Neural progenitor cell (in vitro differentiated cells): ENCODE data around the gene TMEM179. TPM values are rescaled to one million over a fixed set of nuclear protein-coding genes. Genes with fewer than 3 reads are reported as not detected.
A peak's percentile ranks its signal among the peaks of the same experiment; 100 is the strongest.

Experiments
- DNase-seq: peaks from one replicate; pipeline ENCODE4 v3.0.0-alpha.2; 2016; ENCODE audit warnings: low spot score
- H2AFZ ChIP-seq: fragments of 200-600 bp; sonication (generic); replicated peaks from 2 replicates; pipeline ENCODE4 v1.6.1; 2016; ENCODE audit warnings: antibody characterized with exemption
- H3F3A ChIP-seq: fragments of 200-600 bp; sonication (generic); 2 replicates; pipeline ENCODE4 v1.6.1; 2016; ENCODE audit warnings: antibody characterized with exemption, low read depth
- H3K27ac ChIP-seq: fragments of 200-600 bp; sonication (generic); 2 replicates; pipeline ENCODE4 v1.5.1; 2016; ENCODE audit warnings: mild to moderate bottlenecking
- H3K27me3 ChIP-seq: fragments of 200-600 bp; sonication (generic); 2 replicates; pipeline ENCODE4 v1.6.1; 2016; ENCODE audit warnings: mild to moderate bottlenecking, moderate library complexity
- H3K36me3 ChIP-seq: fragments of 200-600 bp; sonication (generic); 2 replicates; pipeline ENCODE4 v1.5.1; 2016
- H3K4me1 ChIP-seq: fragments of 200-600 bp; sonication (generic); 2 replicates; pipeline ENCODE4 v1.6.1; 2016; ENCODE audit warnings: mixed run types
- H3K4me2 ChIP-seq: fragments of 200-600 bp; sonication (generic); 2 replicates; pipeline ENCODE4 v1.6.1; 2016
- H3K4me3 ChIP-seq: fragments of 200-600 bp; sonication (generic); 2 replicates; pipeline ENCODE4 v1.5.1; 2016
- H3K79me2 ChIP-seq: fragments of 200-600 bp; sonication (generic); 2 replicates; pipeline ENCODE4 v1.6.1; 2016; ENCODE audit warnings: low read depth
- H3K9ac ChIP-seq: fragments of 200-600 bp; sonication (generic); 2 replicates; pipeline ENCODE4 v1.6.1; 2016
- H3K9me3 ChIP-seq: fragments of 200-600 bp; sonication (generic); 2 replicates; pipeline ENCODE4 v1.5.1; 2016; ENCODE audit warnings: low read depth
- H4K20me1 ChIP-seq: fragments of 200-600 bp; sonication (generic); 2 replicates; pipeline ENCODE4 v1.6.1; 2016; ENCODE audit warnings: low read depth
- H3K27ac Mint-ChIP-seq: 3 replicates; pipeline ENCODE4 v1.8.0; 2021; ENCODE audit warnings: mixed read lengths
- H3K27me3 Mint-ChIP-seq: 2 replicates; pipeline ENCODE4 v1.8.0; 2022; ENCODE audit warnings: low read depth, mild to moderate bottlenecking, inconsistent platforms, moderate library complexity, mixed read lengths; ENCODE audit not compliant: insufficient read depth
- H3K36me3 Mint-ChIP-seq: 3 replicates; pipeline ENCODE4 v1.8.0; 2021; ENCODE audit warnings: mixed read lengths
- H3K4me1 Mint-ChIP-seq: 3 replicates; pipeline ENCODE4 v1.8.0; 2021; ENCODE audit warnings: mixed read lengths
- H3K4me3 Mint-ChIP-seq: 3 replicates; pipeline ENCODE4 v1.8.0; 2021; ENCODE audit warnings: mild to moderate bottlenecking, moderate library complexity, mixed read lengths
- H3K9me3 Mint-ChIP-seq: 3 replicates; pipeline ENCODE4 v1.8.0; 2020; ENCODE audit warnings: mixed read lengths
- EZH2 ChIP-seq: fragments of 200-600 bp; sonication (generic); IDR thresholded peaks from 2 replicates; pipeline ENCODE4 v1.6.1; 2017; ENCODE audit warnings: antibody characterized with exemption, mild to moderate bottlenecking, moderate library complexity
- EZH2phosphoT487 ChIP-seq: fragments of 200-600 bp; sonication (generic); IDR thresholded peaks from 2 replicates; pipeline ENCODE4 v1.6.1; 2017; ENCODE audit warnings: antibody characterized with exemption
- total RNA-seq: library from RNA; depleted of rRNA; stranded (reverse); fragments of >200 nt; gene quantifications from 2 replicates; pipeline ENCODE4 v1.2.3, GENCODE V29; 2015; ENCODE audit warnings: low replicate concordance
- TF ChIP-seq, protein P1 (sequence below): fragments of 200-600 bp; sonication (generic); IDR thresholded peaks from 2 replicates; pipeline ENCODE4 v1.5.1; 2017; ENCODE audit warnings: antibody characterized with exemption, mild to moderate bottlenecking

TMEM179 gene
- total RNA-seq, 1 donor from 2014 or later, result 0.77 TPM

GRCh38 chr14:104554608-104555429 is 49.8 kb downstream of the TMEM179 start:
- no peak overlapping the region for H2AFZ ChIP-seq
- no peaks in the 10 kb centered on the region for H3K36me3 ChIP-seq
- no peaks in the 10 kb centered on the region for H3K9me3 ChIP-seq
- no peaks in the 10 kb centered on the region for H3K36me3 Mint-ChIP-seq
- H3K9ac ChIP-seq, result no peak overlapping the region
- H4K20me1 ChIP-seq, result no peaks in the 10 kb centered on the region
- no peaks in the 10 kb centered on the region for H3K79me2 ChIP-seq
- H3K27me3 ChIP-seq, result no peaks in the 10 kb centered on the region
- no peak for DNase-seq
- TF ChIP-seq EZH2 (no peak), EZH2phosphoT487 (no peak)
- TF ChIP-seq, protein P1, sequence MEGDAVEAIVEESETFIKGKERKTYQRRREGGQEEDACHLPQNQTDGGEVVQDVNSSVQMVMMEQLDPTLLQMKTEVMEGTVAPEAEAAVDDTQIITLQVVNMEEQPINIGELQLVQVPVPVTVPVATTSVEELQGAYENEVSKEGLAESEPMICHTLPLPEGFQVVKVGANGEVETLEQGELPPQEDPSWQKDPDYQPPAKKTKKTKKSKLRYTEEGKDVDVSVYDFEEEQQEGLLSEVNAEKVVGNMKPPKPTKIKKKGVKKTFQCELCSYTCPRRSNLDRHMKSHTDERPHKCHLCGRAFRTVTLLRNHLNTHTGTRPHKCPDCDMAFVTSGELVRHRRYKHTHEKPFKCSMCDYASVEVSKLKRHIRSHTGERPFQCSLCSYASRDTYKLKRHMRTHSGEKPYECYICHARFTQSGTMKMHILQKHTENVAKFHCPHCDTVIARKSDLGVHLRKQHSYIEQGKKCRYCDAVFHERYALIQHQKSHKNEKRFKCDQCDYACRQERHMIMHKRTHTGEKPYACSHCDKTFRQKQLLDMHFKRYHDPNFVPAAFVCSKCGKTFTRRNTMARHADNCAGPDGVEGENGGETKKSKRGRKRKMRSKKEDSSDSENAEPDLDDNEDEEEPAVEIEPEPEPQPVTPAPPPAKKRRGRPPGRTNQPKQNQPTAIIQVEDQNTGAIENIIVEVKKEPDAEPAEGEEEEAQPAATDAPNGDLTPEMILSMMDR, result no peak
- H3K4me2 ChIP-seq, result no peak overlapping the region
- H3K4me3 ChIP-seq, result no peak overlapping the region
- H3K4me3 Mint-ChIP-seq, result no peak overlapping the region
- H3K4me1 Mint-ChIP-seq, result peaks cover 8% of the 10 kb centered on the region
- no peak overlapping the region for H3K27ac ChIP-seq
- peaks cover 6% of the 10 kb centered on the region for H3K27me3 Mint-ChIP-seq
- no peaks in the 10 kb centered on the region for H3F3A ChIP-seq
- no peak overlapping the region for H3K27ac Mint-ChIP-seq
- H3K4me1 ChIP-seq, result no peaks in the 10 kb centered on the region
- H3K9me3 Mint-ChIP-seq, result no peaks in the 10 kb centered on the region

DNA sequence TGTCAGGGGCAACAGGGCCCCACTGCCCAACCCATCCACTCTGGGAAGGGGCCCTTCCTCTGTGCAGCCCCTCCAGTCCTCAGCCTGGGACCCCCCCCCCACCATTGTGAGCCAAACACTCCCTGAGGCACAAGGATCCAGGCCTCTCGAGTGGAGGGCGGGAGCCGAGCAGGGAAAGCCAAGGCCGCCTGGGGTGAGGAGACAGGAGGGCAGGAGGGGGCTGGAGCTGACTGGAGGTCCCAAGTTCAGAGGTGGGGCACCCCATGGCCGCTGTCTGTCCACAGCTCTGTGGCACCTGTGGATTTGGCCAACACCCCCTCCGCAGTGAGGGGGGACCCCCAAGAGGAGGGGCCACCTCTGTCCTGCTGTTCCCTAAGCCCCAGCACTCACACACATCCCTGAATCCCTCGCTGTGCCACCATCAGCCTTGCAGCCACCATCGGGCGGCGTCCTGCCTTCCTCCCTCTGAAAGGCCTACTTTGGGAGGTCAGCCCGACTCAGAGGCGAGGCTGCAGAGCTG is 50.4 kb downstream of the TMEM179 start:
- H3K4me1 ChIP-seq, result no peaks in the 10 kb centered on the region
- no peak overlapping the region for H3K9ac ChIP-seq
- no peak overlapping the region for H2AFZ ChIP-seq
- H3K9me3 Mint-ChIP-seq, result no peaks in the 10 kb centered on the region
- H3K27ac Mint-ChIP-seq, result no peak overlapping the region
- H4K20me1 ChIP-seq, result no peaks in the 10 kb centered on the region
- no peak overlapping the region for H3K4me3 Mint-ChIP-seq
- no peaks in the 10 kb centered on the region for H3K9me3 ChIP-seq
- H3K27me3 Mint-ChIP-seq, result peaks cover 6% of the 10 kb centered on the region
- H3K36me3 ChIP-seq, result no peaks in the 10 kb centered on the region
- H3F3A ChIP-seq, result no peaks in the 10 kb centered on the region
- H3K79me2 ChIP-seq, result no peaks in the 10 kb centered on the region
- TF ChIP-seq, protein P1, result no peak
- TF ChIP-seq EZH2 (no peak), EZH2phosphoT487 (no peak)
- no peaks in the 10 kb centered on the region for H3K36me3 Mint-ChIP-seq
- DNase-seq, result no peak
- H3K4me2 ChIP-seq, result no peak overlapping the region
- H3K27me3 ChIP-seq, result no peaks in the 10 kb centered on the region
- no peak overlapping the region for H3K4me3 ChIP-seq
- H3K4me1 Mint-ChIP-seq, result peaks cover 8% of the 10 kb centered on the region
- no peak overlapping the region for H3K27ac ChIP-seq

GRCh38 chr14:104553166-104554087 is 51.1 kb downstream of the TMEM179 start:
- H2AFZ ChIP-seq, result no peak overlapping the region
- no peaks in the 10 kb centered on the region for H3F3A ChIP-seq
- no peak for TF ChIP-seq EZH2
- TF ChIP-seq EZH2phosphoT487, result no peak
- TF ChIP-seq, protein P1, result no peak
- no peaks in the 10 kb centered on the region for H3K36me3 Mint-ChIP-seq
- H3K9ac ChIP-seq, result no peak overlapping the region
- peaks cover 8% of the 10 kb centered on the region for H3K4me1 Mint-ChIP-seq
- no peak overlapping the region for H3K4me2 ChIP-seq
- no peaks in the 10 kb centered on the region for H3K9me3 ChIP-seq
- H3K9me3 Mint-ChIP-seq, result no peaks in the 10 kb centered on the region
- no peak overlapping the region for H3K27ac Mint-ChIP-seq
- no peak for DNase-seq
- peaks cover 5% of the 10 kb centered on the region for H3K27me3 Mint-ChIP-seq
- H4K20me1 ChIP-seq, result no peaks in the 10 kb centered on the region
- H3K4me1 ChIP-seq, result no peaks in the 10 kb centered on the region
- H3K79me2 ChIP-seq, result no peaks in the 10 kb centered on the region
- H3K4me3 ChIP-seq, result no peak overlapping the region
- H3K4me3 Mint-ChIP-seq, result peak overlapping the region; percentile 20
- no peak overlapping the region for H3K27ac ChIP-seq
- no peaks in the 10 kb centered on the region for H3K27me3 ChIP-seq
- no peaks in the 10 kb centered on the region for H3K36me3 ChIP-seq
